KG1 (cell line): ENCODE data around the gene MED27.

Experiments
- DNase-seq: peaks from one replicate; lab custom pipeline; 2025; lab: John Stamatoyannopoulos, UW

MED27 gene

GRCh38 chr9:131854334-131854733 lies 225.3 kb downstream of the MED27 start:
- DNase-seq: no peak

- no peak for DNase-seq
Observed at GRCh38 chr9:131853434-131853833, 226.2 kb downstream of the MED27 start.

- DNase-seq: no peak
Observed at GRCh38 chr9:131851414-131851813, 228.3 kb downstream of the MED27 start.

- DNase-seq: no peak
Observed at GRCh38 chr9:131849391-131849790, 230.3 kb downstream of the MED27 start.

- DNase-seq: no peak
Observed at GRCh38 chr9:131848570-131849160, 231.0 kb downstream of the MED27 start.

- DNase-seq: no peak
Observed at GRCh38 chr9:131847665-131848354, 231.9 kb downstream of the MED27 start.

- no peak for DNase-seq
Observed at GRCh38 chr9:131845305-131846298, 234.1 kb downstream of the MED27 start.

- DNase-seq: no peak
Observed at GRCh38 chr9:131844745-131845118, 234.9 kb downstream of the MED27 start.

GRCh38 chr9:131843989-131844744 lies 235.5 kb downstream of the MED27 start:
- DNase-seq: no peak

- no peak for DNase-seq
Observed at GRCh38 chr9:131841765-131842318, 237.8 kb downstream of the MED27 start.

- no peak for DNase-seq
Observed at GRCh38 chr9:131840751-131841702, 238.6 kb downstream of the MED27 start.

- no peak for DNase-seq
Observed at GRCh38 chr9:131840220-131840619, 239.4 kb downstream of the MED27 start.

GRCh38 chr9:131839281-131840084 lies 240.2 kb downstream of the MED27 start:
- no peak for DNase-seq

- no peak for DNase-seq
Observed at GRCh38 chr9:131838530-131839280, 241.0 kb downstream of the MED27 start.

GRCh38 chr9:131837836-131838235 lies 241.8 kb downstream of the MED27 start:
- DNase-seq: no peak

GRCh38 chr9:131837316-131837715 lies 242.4 kb downstream of the MED27 start:
- DNase-seq: no peak

- no peak for DNase-seq
Observed at GRCh38 chr9:131836607-131837315, 242.9 kb downstream of the MED27 start.

GRCh38 chr9:131836021-131836420 lies 243.6 kb downstream of the MED27 start:
- DNase-seq: no peak
